Gastrocnemius medialis (tissue), 4 donors: Measurements from ENCODE around the gene ATP6AP1. TPM values are rescaled to one million over a fixed set of nuclear protein-coding genes. Genes with fewer than 3 reads are reported as not detected.

Experiments used
- ATAC-seq, 2 donors: fragments of 150-250 bp; one replicate each; pipeline ENCODE4 v1.9.1; 2016
- DNase-seq, 2 donors: peaks; one replicate each; pipeline ENCODE4 v3.0.0-alpha.2; 2019
- H3K27ac ChIP-seq, 4 donors: fragments of 200-600 bp; sonication (generic); 1 replicate in 1 of 4; 2 replicates in 3 of 4; pipeline ENCODE4 v1.5.1; 2016 to 2018; ENCODE audit warnings: mild to moderate bottlenecking in 2 of 4, moderate library complexity in 1 of 4
- H3K27me3 ChIP-seq, 3 donors: fragments of 200-600 bp; sonication (generic) in 2 of 3; 1 replicate in 1 of 3; 2 replicates in 2 of 3; pipeline versions ENCODE4 v1.5.1 to v1.6.0; 2016 to 2019; ENCODE audit warnings: mild to moderate bottlenecking in 1 of 3, moderate library complexity in 1 of 3
- H3K36me3 ChIP-seq, 2 donors: fragments of 200-600 bp; sonication (generic) in 1 of 2; one replicate each; pipeline ENCODE4 v1.5.1; 2017 to 2018
- H3K4me1 ChIP-seq, 2 donors: fragments of 200-600 bp; sonication (generic) in 1 of 2; one replicate each; pipeline ENCODE4 v1.5.1; 2016 to 2017; ENCODE audit warnings: mild to moderate bottlenecking in 2 of 2
- H3K4me3 ChIP-seq, 4 donors: fragments of 200-600 bp; sonication (generic) in 3 of 4; 1 replicate in 1 of 4; 2 replicates in 3 of 4; pipeline ENCODE4 v1.5.1; 2016 to 2019; ENCODE audit warnings: mild to moderate bottlenecking in 2 of 4
- H3K9me3 ChIP-seq, 3 donors: fragments of 200-600 bp; sonication (generic) in 2 of 3; 1 replicate in 1 of 3; 2 replicates in 2 of 3; pipeline ENCODE4 v1.5.1; 2016 to 2019
- CTCF ChIP-seq, 5 experiments: fragments of 450-650 bp in 3 of 5; fragments of 200-600 bp in 2 of 5; sonication (generic) in 2 of 5; IDR thresholded peaks in 4 of 5; conservative IDR thresholded peaks in 1 of 5; 1 replicate in 4 of 5; 2 replicates in 1 of 5; pipeline ENCODE4 v1.5.1; 2016 to 2019; ENCODE audit warnings: antibody characterized with exemption in 5 of 5, mild to moderate bottlenecking in 3 of 5, moderate library complexity in 3 of 5
- POLR2A ChIP-seq, 2 donors: fragments of 450-650 bp; IDR thresholded peaks; one replicate each; pipeline ENCODE4 v1.6.1; 2017; ENCODE audit warnings: antibody characterized with exemption in 2 of 2, mild to moderate bottlenecking in 2 of 2, moderate library complexity in 2 of 2
- in situ Hi-C, 4 donors: fragments of 200-750 bp; cut with MboI; loops; one replicate each; pipeline versions ENCODE4 v1.15.0 to v1.8.0; 2017; ENCODE audit warnings: low sequenced_read_pairs in 4 of 4
- intact Hi-C: fragments of 100-400 bp; cut with DNase I; formaldehyde crosslinking; loops from one replicate; pipeline ENCODE4 v1.15.1; 2023; ENCODE audit warnings: low total_unique reads
- total RNA-seq, 4 donors: library from RNA; depleted of rRNA; stranded (reverse); fragments of >200 nt; gene quantifications; one replicate each; pipeline versions ENCODE4 v1.1.0 to v1.2.3, GENCODE V29; 2016

ATP6AP1 gene
- total RNA-seq, 4 donors from 2014 or later, result 16.7 to 37.8 (median 26.2) TPM

- DNase-seq (no peak), ATAC-seq (no peak)
- Histone ChIP-seq H3K4me1 (peaks cover 4 to 8% of the 10 kb centered on the region in 2 donors), H3K27me3 (no peaks in the 10 kb centered on the region), H3K27ac (no peak overlapping the region), H3K9me3 (no peaks in the 10 kb centered on the region), H3K36me3 (peaks cover 0 to 35% of the 10 kb centered on the region in 2 donors), H3K4me3 (no peak overlapping the region)
- intact Hi-C loops (no loop called here), in situ Hi-C loops (no loop called here)
- TF ChIP-seq CTCF (IDR thresholded peaks at IDR 0.05 in 4 of 5, conservative IDR thresholded peaks at IDR 0.05 in 1 of 5) (no peak), POLR2A (IDR thresholded peaks at IDR 0.05) (no peak)
Measured at GRCh38 chrX:154445776-154446175, 17.3 kb downstream of the ATP6AP1 start.

GRCh38 chrX:154446430-154446829 is 18.0 kb downstream of the ATP6AP1 start:
- intact Hi-C loops, result no loop called here
- Histone ChIP-seq H3K4me1 (peaks cover 4 to 8% of the 10 kb centered on the region in 2 donors), H3K27me3 (no peaks in the 10 kb centered on the region), H3K9me3 (no peaks in the 10 kb centered on the region), H3K36me3 (peaks cover 0 to 31% of the 10 kb centered on the region in 2 donors), H3K27ac (no peak overlapping the region), H3K4me3 (no peak overlapping the region)
- in situ Hi-C loops, result no loop called here
- ATAC-seq (no peak), DNase-seq (no peak)
- no peak for TF ChIP-seq POLR2A (IDR thresholded peaks at IDR 0.05)
- no peak for TF ChIP-seq CTCF (IDR thresholded peaks at IDR 0.05 in 4 of 5, conservative IDR thresholded peaks at IDR 0.05 in 1 of 5)

- Histone ChIP-seq H3K4me3 (no peak overlapping the region), H3K4me1 (peaks cover 4 to 6% of the 10 kb centered on the region in 2 donors), H3K27ac (no peak overlapping the region), H3K27me3 (no peaks in the 10 kb centered on the region), H3K36me3 (peaks cover 0 to 27% of the 10 kb centered on the region in 2 donors), H3K9me3 (no peaks in the 10 kb centered on the region)
- ATAC-seq, result no peak
- TF ChIP-seq POLR2A (IDR thresholded peaks at IDR 0.05) (no peak), CTCF (IDR thresholded peaks at IDR 0.05 in 4 of 5, conservative IDR thresholded peaks at IDR 0.05 in 1 of 5) (no peak)
- DNase-seq, result no peak
- intact Hi-C loops (no loop called here), in situ Hi-C loops (no loop called here)
Measured at GRCh38 chrX:154448484-154448883, 20.0 kb downstream of the ATP6AP1 start.

- DNase-seq (no peak), ATAC-seq (no peak)
- intact Hi-C loops (no loop called here), in situ Hi-C loops (no loop called here)
- H3K4me1 ChIP-seq, result peaks cover 4 to 5% of the 10 kb centered on the region in 2 donors
- TF ChIP-seq CTCF (IDR thresholded peaks at IDR 0.05 in 4 of 5, conservative IDR thresholded peaks at IDR 0.05 in 1 of 5), result no peak
- TF ChIP-seq POLR2A (IDR thresholded peaks at IDR 0.05), result no peak
- no peak overlapping the region for H3K27ac ChIP-seq
- no peaks in the 10 kb centered on the region for H3K27me3 ChIP-seq
- H3K4me3 ChIP-seq, result no peak overlapping the region
- no peaks in the 10 kb centered on the region for H3K9me3 ChIP-seq
- peaks cover 0 to 27% of the 10 kb centered on the region in 2 donors for H3K36me3 ChIP-seq
Measured at GRCh38 chrX:154449618-154450017, 21.1 kb downstream of the ATP6AP1 start.

GRCh38 chrX:154450312-154450711 is 21.8 kb downstream of the ATP6AP1 start:
- no peak for DNase-seq
- Histone ChIP-seq H3K4me3 (no peak overlapping the region), H3K9me3 (no peaks in the 10 kb centered on the region), H3K27ac (no peak overlapping the region), H3K4me1 (peaks cover 0 to under 1% of the 10 kb centered on the region in 2 donors), H3K27me3 (no peaks in the 10 kb centered on the region), H3K36me3 (peaks cover 0 to 27% of the 10 kb centered on the region in 2 donors)
- ATAC-seq, result no peak
- TF ChIP-seq POLR2A (IDR thresholded peaks at IDR 0.05), result no peak
- no peak for TF ChIP-seq CTCF (IDR thresholded peaks at IDR 0.05 in 4 of 5, conservative IDR thresholded peaks at IDR 0.05 in 1 of 5)
- in situ Hi-C loops, result no loop called here
- intact Hi-C loops, result no loop called here
